HepG2 (cell line): ENCODE data around the gene TEX9. TPM values are rescaled to one million over a fixed set of nuclear protein-coding genes. Genes with fewer than 3 reads are reported as not detected.
A peak's percentile ranks its signal among the peaks of the same experiment; 100 is the strongest.

Experiments used
- ATF3 ChIP-seq: sonication (generic); formaldehyde crosslinking; IDR thresholded peaks from 2 replicates; pipeline ENCODE4 v1.4.0; 2020; ENCODE audit warnings: missing genetic modification reagents
- CCAR2 ChIP-seq: fragments of 200-400 bp; formaldehyde crosslinking; optimal IDR thresholded peaks from 2 replicates; pipeline ENCODE3; 2018; ENCODE audit warnings: low read depth, mild to moderate bottlenecking, low read length, moderate library complexity
- GRHL1 ChIP-seq: sonication (generic); formaldehyde crosslinking; conservative IDR thresholded peaks from 2 replicates; pipeline ENCODE4 v1.8.0; 2022; ENCODE audit warnings: missing genetic modification reagents
- ISX ChIP-seq: sonication (generic); formaldehyde crosslinking; conservative IDR thresholded peaks from 2 replicates; pipeline ENCODE4 v1.5.0; 2020; ENCODE audit warnings: missing genetic modification reagents
- KDM1A ChIP-seq: IDR thresholded peaks from 2 replicates; pipeline ENCODE4 v1.6.1; 2016; ENCODE audit warnings: missing compliant biosample characterization
- MNT ChIP-seq: fragments of 450-650 bp; IDR thresholded peaks from 2 replicates; pipeline ENCODE4 v1.6.1; 2016
- MTA3 ChIP-seq: sonication (generic); formaldehyde crosslinking; IDR thresholded peaks from 2 replicates; pipeline ENCODE4 v1.4.0; 2020; ENCODE audit warnings: missing genetic modification reagents
- MTERF4 ChIP-seq: sonication (generic); formaldehyde crosslinking; IDR thresholded peaks from 2 replicates; pipeline ENCODE4 v1.8.0; 2023; ENCODE audit warnings: mild to moderate bottlenecking, missing genetic modification reagents
- POLR2AphosphoS5 ChIP-seq: IDR thresholded peaks from 2 replicates; pipeline ENCODE4 v1.6.1; 2012; ENCODE audit warnings: low read depth, low read length
- RARA ChIP-seq: IDR thresholded peaks from 2 replicates; pipeline ENCODE4 v1.6.1; 2016; ENCODE audit warnings: missing genetic modification reagents, missing compliant biosample characterization
- REPIN1 ChIP-seq: sonication (generic); formaldehyde crosslinking; IDR thresholded peaks from 2 replicates; pipeline ENCODE4 v1.8.0; 2022; ENCODE audit warnings: missing genetic modification reagents, low read depth, mild to moderate bottlenecking, borderline replicate concordance
- RFX5 ChIP-seq: IDR thresholded peaks from 2 replicates; pipeline ENCODE4 v1.6.1; 2011; ENCODE audit warnings: low read depth, low read length, improper control_type of control experiment
- SMAD9 ChIP-seq: sonication (generic); formaldehyde crosslinking; IDR thresholded peaks from 2 replicates; pipeline ENCODE4 v1.5.1; 2020; ENCODE audit warnings: mild to moderate bottlenecking, missing genetic modification reagents
- SOX13 ChIP-seq, 3 experiments: fragments of 450-650 bp in 1 of 3; sonication (generic) in 1 of 3; formaldehyde crosslinking in 1 of 3; IDR thresholded peaks in 2 of 3; conservative IDR thresholded peaks in 1 of 3; 2 replicates each; pipeline versions ENCODE4 v1.5.0 to v1.6.1; 2016 to 2020; ENCODE audit warnings: antibody characterized with exemption in 1 of 3, mild to moderate bottlenecking in 1 of 3, missing compliant biosample characterization in 1 of 3, missing genetic modification reagents in 1 of 3, moderate library complexity in 1 of 3
- ZBTB39 ChIP-seq: sonication (generic); formaldehyde crosslinking; IDR thresholded peaks from 2 replicates; pipeline ENCODE4 v1.5.0; 2020; ENCODE audit warnings: missing genetic modification reagents
- ZNF124 ChIP-seq: sonication (generic); formaldehyde crosslinking; IDR thresholded peaks from 2 replicates; pipeline ENCODE4 v1.4.0; 2020; ENCODE audit warnings: missing genetic modification reagents
- ZNF468 ChIP-seq: sonication (generic); formaldehyde crosslinking; IDR thresholded peaks from 2 replicates; pipeline ENCODE4 v1.8.0; 2022; ENCODE audit warnings: mild to moderate bottlenecking, moderate library complexity, missing genetic modification reagents
- ZNF709 ChIP-seq: sonication (generic); formaldehyde crosslinking; IDR thresholded peaks from 2 replicates; pipeline ENCODE4 v1.5.0; 2020; ENCODE audit warnings: mild to moderate bottlenecking, missing genetic modification reagents
- ZNF773 ChIP-seq: sonication (generic); formaldehyde crosslinking; IDR thresholded peaks from 2 replicates; pipeline ENCODE4 v1.4.0; 2020; ENCODE audit warnings: missing genetic modification reagents, borderline replicate concordance
- ZNF776 ChIP-seq: sonication (generic); formaldehyde crosslinking; IDR thresholded peaks from 2 replicates; pipeline ENCODE4 v1.4.0; 2020; ENCODE audit warnings: mild to moderate bottlenecking, missing genetic modification reagents
- ZNF788 ChIP-seq: sonication (generic); formaldehyde crosslinking; IDR thresholded peaks from 2 replicates; pipeline ENCODE4 v1.5.0; 2020; ENCODE audit warnings: mild to moderate bottlenecking, missing genetic modification reagents, borderline replicate concordance
- ZZZ3 ChIP-seq: sonication (generic); formaldehyde crosslinking; IDR thresholded peaks from 2 replicates; pipeline ENCODE4 v1.4.0; 2020; ENCODE audit warnings: missing genetic modification reagents, mild to moderate bottlenecking, borderline replicate concordance
- polyA plus RNA-seq, 8 experiments: library from polyadenylated mRNA; depleted of rRNA in 3 of 8; stranded (reverse) in 7 of 8; unstranded in 1 of 8; fragments of >200 nt; fragmentation: Illumina TruSeq in 4 of 8; extraction: Trizol in 4 of 8; gene quantifications; 2 replicates each; pipeline versions ENCODE4 v1.2.1 to v1.2.3, GENCODE V29; 2011 to 2016; ENCODE audit warnings: low read depth in 4 of 8, missing spikeins in 1 of 8, mixed read lengths in 1 of 8; ENCODE audit not compliant: insufficient read depth in 1 of 8
- total RNA-seq, 5 experiments: library from RNA; depleted of rRNA; stranded (reverse); fragments of >200 nt; fragmentation: Illumina TruSeq; extraction: Trizol; gene quantifications; 2 replicates each; pipeline ENCODE4 v1.2.3, GENCODE V29; 2016; ENCODE audit warnings: low read depth in 1 of 5

The TEX9 gene
- total and polyA plus RNA-seq, 2 of the 13 experiments (the other 11 are each of a cell fraction or from before 2014, with no cell fraction given) = 0.82 to 6.9 TPM

- TF ChIP-seq MNT (no peak), MTERF4 (CRISPR knock-in tag) (no peak), ZNF709 (no peak), RARA (CRISPR knock-in tag) (peak; percentile 22; the same call in 1 of the 2 replicates), ISX (CRISPR knock-in tag) (no peak), CCAR2 (no peak), POLR2AphosphoS5 (peak; percentile 85), GRHL1 (CRISPR knock-in tag) (no peak), SMAD9 (no peak), MTA3 (CRISPR knock-in tag) (no peak), ATF3 (no peak), ZNF776 (CRISPR knock-in tag) (no peak), ZZZ3 (CRISPR knock-in tag) (no peak), RFX5 (no peak), REPIN1 (CRISPR knock-in tag) (peak; percentile 39; the same call in 1 of the 2 replicates), ZNF788 (CRISPR knock-in tag) (no peak), ZNF468 (no peak), KDM1A (CRISPR knock-in tag) (no peak), SOX13 (IDR thresholded peaks at IDR 0.05) (0 out of 2 replicates have a peak, but pooled peaks have one; percentile 26), SOX13 (CRISPR knock-in tag; conservative IDR thresholded peaks at IDR 0.05 in 1 of 2, IDR thresholded peaks at IDR 0.05 in 1 of 2) (no peak), ZNF124 (CRISPR knock-in tag) (no peak), ZNF773 (CRISPR knock-in tag) (no peak), ZBTB39 (no peak)
These were observed at the start of gene TEX9 (continued) for GRCh38 chr15:56365075-56365711.
